GM21717 (cell line): ENCODE measurements around the gene CHRNA4.

Source experiments
- ATAC-seq: cut with Tn5 transposase; IDR thresholded peaks from one replicate; pipeline ENCODE4 v1.9.1; 2021; ENCODE audit warnings: mild to moderate bottlenecking, moderate library complexity; ENCODE audit not compliant: unreplicated experiment

The CHRNA4 gene

GRCh38 chr20:63295018-63295417 is 66.1 kb downstream of the CHRNA4 start:
- no peak for ATAC-seq

DNA sequence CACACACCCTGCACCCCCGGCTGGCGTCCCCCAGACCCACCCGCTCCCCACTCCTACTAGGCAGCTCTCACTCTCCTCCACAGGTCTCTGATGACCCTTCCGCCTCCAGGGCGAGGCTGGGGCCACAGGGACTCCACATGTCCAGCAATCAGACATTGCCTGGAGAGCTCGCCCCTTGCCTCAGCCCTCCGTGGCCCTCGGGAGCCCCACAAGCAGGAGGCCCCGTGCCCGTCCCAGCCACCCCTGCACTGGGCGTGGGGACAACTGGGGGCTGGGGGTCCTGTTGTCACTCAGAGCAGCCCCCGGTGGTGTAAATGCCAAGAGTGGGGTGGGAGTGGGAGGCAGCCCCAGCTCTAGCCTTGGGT is 66.6 kb downstream of the CHRNA4 start:
- ATAC-seq: no peak

- no peak for ATAC-seq
Measured at GRCh38 chr20:63293871-63294535, 67.1 kb downstream of the CHRNA4 start.

- ATAC-seq: no peak
Measured at GRCh38 chr20:63293456-63293855, 67.7 kb downstream of the CHRNA4 start.
